ES-I3 (cell line): ENCODE data around the gene SCN4B.

ENCODE experiments used
- H3K36me3 ChIP-seq: 2 replicates; pipeline ENCODE4 v1.6.1; 2013; ENCODE audit warnings: mild to moderate bottlenecking, low read length, control low read depth, moderate library complexity; ENCODE audit not compliant: insufficient read depth
- H3K4me1 ChIP-seq: 2 replicates; pipeline ENCODE4 v1.6.1; 2013; ENCODE audit warnings: mild to moderate bottlenecking, control low read depth, low read length; ENCODE audit not compliant: insufficient read depth
- H3K9ac ChIP-seq: 2 replicates; pipeline ENCODE4 v1.6.1; 2013; ENCODE audit warnings: low read depth, mild to moderate bottlenecking, low read length, moderate library complexity
- H3K9me3 ChIP-seq: 2 replicates; pipeline ENCODE4 v1.6.1; 2013; ENCODE audit warnings: mild to moderate bottlenecking, low read length, moderate library complexity; ENCODE audit not compliant: control insufficient read depth, insufficient read depth

The SCN4B gene

GRCh38 chr11:118115048-118115447 lies 37.6 kb downstream of the SCN4B start:
- Histone ChIP-seq H3K9me3 (no peaks in the 10 kb centered on the region), H3K4me1 (0 out of 2 replicates have a peak, but pooled peaks cover 4% of the 10 kb centered on the region), H3K9ac (no peak overlapping the region), H3K36me3 (no peaks in the 10 kb centered on the region)

- H3K36me3 ChIP-seq, result no peaks in the 10 kb centered on the region
- H3K9me3 ChIP-seq, result no peaks in the 10 kb centered on the region
- H3K4me1 ChIP-seq, result 0 out of 2 replicates have a peak, but pooled peaks cover 4% of the 10 kb centered on the region
- no peak overlapping the region for H3K9ac ChIP-seq
These were observed 38.4 kb downstream of the SCN4B start for GRCh38 chr11:118114266-118114665.

GRCh38 chr11:118112711-118113430 lies 39.8 kb downstream of the SCN4B start:
- no peak overlapping the region for H3K9ac ChIP-seq
- H3K36me3 ChIP-seq, result no peaks in the 10 kb centered on the region
- no peaks in the 10 kb centered on the region for H3K9me3 ChIP-seq

GRCh38 chr11:118111744-118112035 lies 40.9 kb downstream of the SCN4B start:
- H3K9me3 ChIP-seq, result no peaks in the 10 kb centered on the region
- no peaks in the 10 kb centered on the region for H3K36me3 ChIP-seq
- no peak overlapping the region for H3K9ac ChIP-seq
- H3K4me1 ChIP-seq, result no peaks in the 10 kb centered on the region

More at GRCh38 chr11:118112711-118113430, 39.8 kb downstream of the SCN4B start:
- H3K4me1 ChIP-seq, result no peaks in the 10 kb centered on the region

- no peak overlapping the region for H3K9ac ChIP-seq
- no peaks in the 10 kb centered on the region for H3K36me3 ChIP-seq
- H3K4me1 ChIP-seq, result no peaks in the 10 kb centered on the region
- no peaks in the 10 kb centered on the region for H3K9me3 ChIP-seq
These were observed 41.4 kb downstream of the SCN4B start for GRCh38 chr11:118111019-118111743.

GRCh38 chr11:118109231-118109630 lies 43.4 kb downstream of the SCN4B start:
- H3K36me3 ChIP-seq, result no peaks in the 10 kb centered on the region
- H3K9me3 ChIP-seq, result no peaks in the 10 kb centered on the region
- H3K4me1 ChIP-seq, result no peaks in the 10 kb centered on the region
- no peak overlapping the region for H3K9ac ChIP-seq

GRCh38 chr11:118108513-118108912 lies 44.1 kb downstream of the SCN4B start:
- H3K9me3 ChIP-seq, result no peaks in the 10 kb centered on the region
- no peaks in the 10 kb centered on the region for H3K4me1 ChIP-seq
- H3K36me3 ChIP-seq, result no peaks in the 10 kb centered on the region
- H3K9ac ChIP-seq, result no peak overlapping the region

- Histone ChIP-seq H3K36me3 (no peaks in the 10 kb centered on the region), H3K9me3 (no peaks in the 10 kb centered on the region), H3K4me1 (no peaks in the 10 kb centered on the region), H3K9ac (no peak overlapping the region)
These were observed 45.8 kb downstream of the SCN4B start for GRCh38 chr11:118106789-118107335.

GRCh38 chr11:118105657-118106305 lies 46.8 kb downstream of the SCN4B start:
- no peaks in the 10 kb centered on the region for H3K4me1 ChIP-seq
- no peaks in the 10 kb centered on the region for H3K36me3 ChIP-seq
- no peaks in the 10 kb centered on the region for H3K9me3 ChIP-seq
- H3K9ac ChIP-seq, result no peak overlapping the region

GRCh38 chr11:118104491-118104890 lies 48.1 kb downstream of the SCN4B start:
- peaks cover 8% of the 10 kb centered on the region for H3K4me1 ChIP-seq
- no peaks in the 10 kb centered on the region for H3K36me3 ChIP-seq
- H3K9ac ChIP-seq, result no peak overlapping the region
- H3K9me3 ChIP-seq, result no peaks in the 10 kb centered on the region

- Histone ChIP-seq H3K4me1 (peaks cover 13% of the 10 kb centered on the region), H3K9me3 (no peaks in the 10 kb centered on the region), H3K9ac (no peak overlapping the region), H3K36me3 (no peaks in the 10 kb centered on the region)
These were observed 49.8 kb downstream of the SCN4B start for GRCh38 chr11:118102721-118103261.

- Histone ChIP-seq H3K9ac (no peak overlapping the region), H3K36me3 (no peaks in the 10 kb centered on the region), H3K9me3 (no peaks in the 10 kb centered on the region), H3K4me1 (peaks cover 13% of the 10 kb centered on the region)
These were observed 51.9 kb downstream of the SCN4B start for GRCh38 chr11:118100691-118101232.

- no peak overlapping the region for H3K9ac ChIP-seq
- no peaks in the 10 kb centered on the region for H3K9me3 ChIP-seq
- peaks cover 13% of the 10 kb centered on the region for H3K4me1 ChIP-seq
- H3K36me3 ChIP-seq, result no peaks in the 10 kb centered on the region
These were observed 52.6 kb downstream of the SCN4B start for GRCh38 chr11:118099838-118100556.
